GM12878 (cell line): ENCODE measurements around the gene GPR78. TPM values are rescaled to one million over a fixed set of nuclear protein-coding genes. Genes with fewer than 3 reads are reported as not detected.

Source experiments
- ATAC-seq: fragments of 200-7000 bp; cut with Tn5 transposase; 3 replicates; pipeline ENCODE4 v1.9.1; 2020; ENCODE audit warnings: mild to moderate bottlenecking, moderate library complexity
- BruUV-seq: library from RNA; stranded (reverse); fragments of 400-500 nt; replicated peaks from 2 replicates; lab custom pipeline; 2021; lab: Mats Ljungman, UMichigan
- CTCF ChIA-PET: fragments of 300-600 bp; sonication (Branson Sonifier 250); formaldehyde crosslinking; extraction: SDS; loops from one replicate; lab custom pipeline; 2021; ENCODE audit warnings: inconsistent platforms; lab: Yijun Ruan, JAX
- POLR2A ChIA-PET: fragments of 350-600 bp; formaldehyde crosslinking; extraction: SDS; loops from one replicate; lab custom pipeline; 2021; ENCODE audit warnings: inconsistent platforms; lab: Charles Lee
- RAD21 ChIA-PET: fragments of 300-600 bp; sonication (Branson Sonifier 250); formaldehyde crosslinking; loops from one replicate; lab custom pipeline; 2023; ENCODE audit warnings: antibody characterized with exemption; ENCODE audit not compliant: unreplicated experiment; lab: Charles Lee
- SMC1A ChIA-PET: fragments of 300-600 bp; sonication (Branson Sonifier 250); formaldehyde crosslinking; loops from one replicate; lab custom pipeline; 2023; ENCODE audit not compliant: unreplicated experiment, uncharacterized antibody; lab: Charles Lee
- DNase-seq: peaks from one replicate; pipeline ENCODE4 v3.0.0-alpha.2; 2011; ENCODE audit warnings: low read depth, low spot score
- FAIRE-seq: peaks from 3 replicates; lab custom pipeline; 2011; peaks lifted over from hg19 to GRCh38; lab: Jason Lieb, UNC
- H2AFZ ChIP-seq: 2 replicates; pipeline ENCODE4 v1.6.0; 2011; ENCODE audit warnings: low read depth, low read length, control low read depth; ENCODE audit not compliant: control insufficient read depth
- H3K27ac ChIP-seq: 2 replicates; pipeline ENCODE4 v1.5.1; 2011; ENCODE audit warnings: control low read depth; ENCODE audit not compliant: control insufficient read depth, insufficient read depth
- H3K27me3 ChIP-seq, 2 experiments: replicated peaks in 1 of 2; 2 replicates each; pipeline versions ENCODE4 v1.6.0 to v1.6.1; 2011; ENCODE audit warnings: low read length in 1 of 2; ENCODE audit not compliant: control insufficient read depth in 2 of 2, insufficient read depth in 2 of 2
- H3K36me3 ChIP-seq, 2 experiments: 2 replicates each; pipeline ENCODE4 v1.5.1; 2011; ENCODE audit warnings: low read length in 1 of 2; ENCODE audit not compliant: control insufficient read depth in 2 of 2, insufficient read depth in 2 of 2
- H3K4me1 ChIP-seq: 2 replicates; pipeline ENCODE4 v1.6.1; 2011; ENCODE audit warnings: mild to moderate bottlenecking, low read length, moderate library complexity, mixed read lengths; ENCODE audit not compliant: control insufficient read depth, insufficient read depth
- H3K4me2 ChIP-seq: 2 replicates; pipeline ENCODE4 v1.6.0; 2011; ENCODE audit warnings: control low read depth; ENCODE audit not compliant: control insufficient read depth, insufficient read depth
- H3K4me3 ChIP-seq: fragments of 200-600 bp; sonication (generic); 2 replicates; pipeline ENCODE4 v1.5.1; 2016
- H3K79me2 ChIP-seq: 2 replicates; pipeline ENCODE4 v1.6.0; 2011; ENCODE audit warnings: low read length; ENCODE audit not compliant: control insufficient read depth, insufficient read depth
- H3K9ac ChIP-seq: 2 replicates; pipeline ENCODE4 v1.8.0; 2011; ENCODE audit warnings: low read length, control low read depth, mixed read lengths; ENCODE audit not compliant: control insufficient read depth, insufficient read depth
- H3K9me3 ChIP-seq: replicated peaks from 3 replicates; pipeline ENCODE4 v1.5.1; 2011; ENCODE audit warnings: mild to moderate bottlenecking, low read length; ENCODE audit not compliant: control insufficient read depth, insufficient read depth
- H4K20me1 ChIP-seq: 2 replicates; pipeline ENCODE4 v1.6.0; 2011; ENCODE audit not compliant: control insufficient read depth, insufficient read depth
- ATF2 ChIP-seq: IDR thresholded peaks from 2 replicates; pipeline ENCODE4 v1.6.1; 2012; ENCODE audit warnings: low read length, inconsistent platforms
- ATF3 ChIP-seq: IDR thresholded peaks from 2 replicates; pipeline ENCODE4 v1.6.1; 2011; ENCODE audit warnings: low read depth, mild to moderate bottlenecking, low read length, moderate library complexity, borderline replicate concordance; ENCODE audit errors: extremely low read depth
- BMI1 ChIP-seq: fragments of 450-650 bp; IDR thresholded peaks from 2 replicates; pipeline ENCODE4 v1.6.1; 2016; ENCODE audit warnings: mild to moderate bottlenecking, moderate library complexity, borderline replicate concordance
- CHD2 ChIP-seq: IDR thresholded peaks from 2 replicates; pipeline ENCODE4 v1.6.1; 2011; ENCODE audit warnings: low read depth, low read length, improper control_type of control experiment, borderline replicate concordance
- CREB1 ChIP-seq: IDR thresholded peaks from 2 replicates; pipeline ENCODE4 v1.6.1; 2012; ENCODE audit warnings: low read depth, mild to moderate bottlenecking, inconsistent platforms
- E2F8 ChIP-seq: fragments of 450-650 bp; IDR thresholded peaks from 2 replicates; pipeline ENCODE4 v1.6.1; 2018; ENCODE audit warnings: mild to moderate bottlenecking, low read depth, moderate library complexity; ENCODE audit not compliant: partially characterized antibody
- ESRRA ChIP-seq: IDR thresholded peaks from 2 replicates; pipeline ENCODE4 v1.6.1; 2012; ENCODE audit warnings: mild to moderate bottlenecking, low read length, improper control_type of control experiment
- EZH2 ChIP-seq: IDR thresholded peaks from 2 replicates; pipeline ENCODE4 v1.6.1; 2012; ENCODE audit warnings: low read depth, mild to moderate bottlenecking, control low read depth, inconsistent platforms, low read length, borderline replicate concordance; ENCODE audit not compliant: control insufficient read depth
- FOXK2 ChIP-seq: fragments of 450-650 bp; IDR thresholded peaks from 2 replicates; pipeline ENCODE4 v1.6.1; 2017; ENCODE audit warnings: mild to moderate bottlenecking, moderate library complexity
- KDM1A ChIP-seq: fragments of 200-600 bp; sonication (generic); IDR thresholded peaks from 2 replicates; pipeline ENCODE4 v1.6.1; 2016; ENCODE audit warnings: borderline replicate concordance
- PKNOX1 ChIP-seq: fragments of 450-650 bp; IDR thresholded peaks from 2 replicates; pipeline ENCODE4 v1.6.1; 2016; ENCODE audit warnings: mild to moderate bottlenecking
- POU2F2 ChIP-seq: IDR thresholded peaks from 3 replicates; pipeline ENCODE4 v1.6.1; 2011; ENCODE audit warnings: low read depth, mild to moderate bottlenecking, low read length, borderline replicate concordance
- ZNF207 ChIP-seq: fragments of 450-650 bp; IDR thresholded peaks from 2 replicates; pipeline ENCODE4 v1.6.1; 2014; ENCODE audit warnings: antibody characterized with exemption, mild to moderate bottlenecking, borderline replicate concordance
- WGBS: methylation state at CpG from one replicate; pipeline ENCODE4 v1.1.6; 2016; ENCODE audit warnings: low lambda C conversion rate; ENCODE audit not compliant: insufficient replicate concordance, insufficient coverage; ENCODE audit errors: missing lambda C conversion rate; 5-methylcytosine and 5-hydroxymethylcytosine counted together
- in situ Hi-C: fragments of 300-500 bp; cut with MboI; formaldehyde crosslinking; loops from 9 replicates; pipeline ENCODE4 v1.14.3; 2018; ENCODE audit warnings: mixed read lengths
- intact Hi-C: fragments of 100-400 bp; cut with micrococcal nuclease; formaldehyde crosslinking; loops from one replicate; pipeline ENCODE4 v1.14.2; 2022; ENCODE audit not compliant: unreplicated experiment
- polyA plus RNA-seq, 11 experiments: library from polyadenylated mRNA; depleted of rRNA in 4 of 11; unstranded in 6 of 11; stranded (reverse) in 5 of 11; fragments of >200 nt; fragmentation: Nextera tagmentation in 4 of 11; fragmentation: Illumina TruSeq in 1 of 11; extraction: Ambion mirVana in 4 of 11; extraction: Trizol in 1 of 11; gene quantifications; 1 replicate in 1 of 11; 2 replicates in 10 of 11; pipeline versions ENCODE4 v1.2.1 to v1.2.3, GENCODE V29; 2011 to 2016; ENCODE audit warnings: inconsistent platforms in 2 of 11, missing spikeins in 2 of 11, low read depth in 1 of 11
- total RNA-seq, 4 experiments: library from RNA; depleted of rRNA in 3 of 4; stranded (reverse); fragments of >200 nt in 3 of 4; fragmentation: Illumina TruSeq in 1 of 4; extraction: Trizol in 1 of 4; gene quantifications; 2 replicates each; pipeline versions ENCODE4 v1.2.1 to v1.2.3, GENCODE V29; 2013 to 2021

The GPR78 gene
- total and polyA plus RNA-seq, 10 of the 15 experiments (the other 5 are each of a cell fraction or from before 2014, with no cell fraction given): 0.03 TPM; not detected in 9

- FAIRE-seq: no peak
- BruUV-seq: no TSS peak
- no peaks in the 10 kb centered on the region; a peak in 1 of 4 replicates for H3K27me3 ChIP-seq
- TF ChIP-seq ZNF207: no peak
- no peak for TF ChIP-seq PKNOX1
- TF ChIP-seq ATF3: no peak
- TF ChIP-seq KDM1A: no peak
- intact Hi-C loops (no loop called here), in situ Hi-C loops (no loop called here)
- no peaks in the 10 kb centered on the region for H4K20me1 ChIP-seq
- ChIA-PET POLR2A (no interaction called here), RAD21 (no interaction called here), SMC1A (no interaction called here), CTCF (no interaction called here)
- H3K27ac ChIP-seq: no peak overlapping the region
- H2AFZ ChIP-seq: no peak overlapping the region
- no peak overlapping the region for H3K9ac ChIP-seq
- no peak for DNase-seq
- no peak overlapping the region for H3K4me2 ChIP-seq
- no peaks in the 10 kb centered on the region for H3K79me2 ChIP-seq
- 46% methylated on average over 10 of the region's 12 CpGs for WGBS
- H3K4me1 ChIP-seq: no peaks in the 10 kb centered on the region
- H3K9me3 ChIP-seq: no peaks in the 10 kb centered on the region
- no peak for ATAC-seq
- no peak overlapping the region for H3K4me3 ChIP-seq
- no peaks in the 10 kb centered on the region for H3K36me3 ChIP-seq
Measured at GRCh38 chr4:8600686-8601085, 20.5 kb downstream of the GPR78 start.

- intact Hi-C loops (no loop called here), in situ Hi-C loops (no loop called here)
- TF ChIP-seq BMI1 (no peak), EZH2 (no peak), CREB1 (no peak), POU2F2 (no peak), CHD2 (no peak), ESRRA (no peak), FOXK2 (no peak), ATF2 (no peak), E2F8 (no peak)
Measured at GRCh38 chr4:8601086-8601485, 20.9 kb downstream of the GPR78 start.

More at GRCh38 chr4:8601086-8601485, 20.9 kb downstream of the GPR78 start:
- no peaks in the 10 kb centered on the region for H4K20me1 ChIP-seq
- SMC1A ChIA-PET: no interaction called here
- H3K79me2 ChIP-seq: no peaks in the 10 kb centered on the region
- no peak overlapping the region for H3K27ac ChIP-seq
- H2AFZ ChIP-seq: no peak overlapping the region
- H3K9me3 ChIP-seq: no peaks in the 10 kb centered on the region
- BruUV-seq: no TSS peak
- no peak overlapping the region for H3K4me2 ChIP-seq
- 56% methylated on average over 23 of the region's 23 CpGs for WGBS
- H3K4me3 ChIP-seq: no peak overlapping the region
- CTCF ChIA-PET: no interaction called here
- DNase-seq: no peak
- H3K27me3 ChIP-seq: no peaks in the 10 kb centered on the region; a peak in 1 of 4 replicates
- ATAC-seq: no peak
- POLR2A ChIA-PET: no interaction called here
- H3K36me3 ChIP-seq: no peaks in the 10 kb centered on the region
- no peak overlapping the region for H3K9ac ChIP-seq
- RAD21 ChIA-PET: no interaction called here
- H3K4me1 ChIP-seq: no peaks in the 10 kb centered on the region
- no peak for FAIRE-seq
